Suprapubic skin (tissue), 4 donors: Measurements from ENCODE around the gene GREM1.

ENCODE experiments used
- POLR2A ChIP-seq, 2 donors: fragments of 450-650 bp; IDR thresholded peaks; one replicate each; pipeline ENCODE4 v1.6.1; 2017; ENCODE audit warnings: antibody characterized with exemption in 2 of 2, mild to moderate bottlenecking in 2 of 2, moderate library complexity in 2 of 2
- POLR2AphosphoS5 ChIP-seq, 3 donors: sonication (generic); formaldehyde crosslinking; IDR thresholded peaks; one replicate each; pipeline ENCODE4 v1.6.1; 2017; ENCODE audit warnings: antibody characterized with exemption in 3 of 3
- TF ChIP-seq, protein P1 (sequence below), 2 donors: fragments of 200-600 bp in 1 of 2; fragments of 450-650 bp in 1 of 2; sonication (generic) in 1 of 2; IDR thresholded peaks; one replicate each; pipeline ENCODE4 v1.5.1; 2016 to 2019; ENCODE audit warnings: antibody characterized with exemption in 2 of 2, mild to moderate bottlenecking in 1 of 2, moderate library complexity in 1 of 2

DNA sequence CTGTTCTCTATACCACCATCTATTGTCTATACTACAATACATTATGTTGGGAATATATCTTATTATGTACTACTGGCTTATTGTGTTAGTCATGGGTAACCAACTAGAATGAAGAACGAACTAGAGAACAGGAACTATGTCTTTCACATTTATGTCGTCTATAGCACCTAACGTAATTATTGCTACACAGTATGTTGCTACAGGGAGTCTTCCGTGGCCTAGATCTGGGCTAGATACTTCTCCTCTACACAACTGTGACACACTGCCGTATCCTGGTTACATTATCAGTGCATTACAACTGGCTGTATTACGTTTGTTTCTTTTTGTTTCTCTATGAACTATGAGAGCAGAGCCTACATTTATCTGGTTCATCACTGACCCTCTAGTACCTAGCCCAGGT, 42.3 kb upstream of the GREM1 start:
- TF ChIP-seq, protein P1, sequence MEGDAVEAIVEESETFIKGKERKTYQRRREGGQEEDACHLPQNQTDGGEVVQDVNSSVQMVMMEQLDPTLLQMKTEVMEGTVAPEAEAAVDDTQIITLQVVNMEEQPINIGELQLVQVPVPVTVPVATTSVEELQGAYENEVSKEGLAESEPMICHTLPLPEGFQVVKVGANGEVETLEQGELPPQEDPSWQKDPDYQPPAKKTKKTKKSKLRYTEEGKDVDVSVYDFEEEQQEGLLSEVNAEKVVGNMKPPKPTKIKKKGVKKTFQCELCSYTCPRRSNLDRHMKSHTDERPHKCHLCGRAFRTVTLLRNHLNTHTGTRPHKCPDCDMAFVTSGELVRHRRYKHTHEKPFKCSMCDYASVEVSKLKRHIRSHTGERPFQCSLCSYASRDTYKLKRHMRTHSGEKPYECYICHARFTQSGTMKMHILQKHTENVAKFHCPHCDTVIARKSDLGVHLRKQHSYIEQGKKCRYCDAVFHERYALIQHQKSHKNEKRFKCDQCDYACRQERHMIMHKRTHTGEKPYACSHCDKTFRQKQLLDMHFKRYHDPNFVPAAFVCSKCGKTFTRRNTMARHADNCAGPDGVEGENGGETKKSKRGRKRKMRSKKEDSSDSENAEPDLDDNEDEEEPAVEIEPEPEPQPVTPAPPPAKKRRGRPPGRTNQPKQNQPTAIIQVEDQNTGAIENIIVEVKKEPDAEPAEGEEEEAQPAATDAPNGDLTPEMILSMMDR (IDR thresholded peaks at IDR 0.05): no peak
- TF ChIP-seq POLR2A (IDR thresholded peaks at IDR 0.05) (no peak), POLR2AphosphoS5 (IDR thresholded peaks at IDR 0.05) (no peak)
